OCI-LY3 (cell line): ENCODE measurements around the gene DRD5.
"Not testable (repeated sequence)": the region's sequence is repeated elsewhere in the genome, so short reads cannot be mapped to it uniquely, and the experiment has no call there.

Experiments used
- H2AFZ ChIP-seq: fragments of 200-600, 300-600 bp; shearing (Covaris generic); 2 replicates; pipeline ENCODE4 v1.6.0; 2014; ENCODE audit warnings: antibody characterized with exemption, low read depth, low read length
- H3K27ac ChIP-seq: fragments of 200-600, 300-600 bp; sonication (generic); 2 replicates; pipeline ENCODE4 v1.5.1; 2014; ENCODE audit warnings: mild to moderate bottlenecking, low read length, moderate library complexity, mixed read lengths
- H3K27me3 ChIP-seq: fragments of 200-600, 300-600 bp; sonication (generic); 2 replicates; pipeline ENCODE4 v1.6.1; 2014; ENCODE audit warnings: low read depth, low read length, mixed read lengths
- H3K36me3 ChIP-seq: fragments of 200-600, 300-600 bp; sonication (generic); replicated peaks from 2 replicates; pipeline ENCODE3; 2014; ENCODE audit warnings: low read depth, low read length, mixed read lengths
- H3K4me1 ChIP-seq: fragments of 300-600, 200-600 bp; sonication (generic); 2 replicates; pipeline ENCODE4 v1.6.1; 2014; ENCODE audit warnings: low read length, mixed read lengths
- H3K4me2 ChIP-seq: fragments of 200-600, 300-600 bp; sonication (generic); 2 replicates; pipeline ENCODE4 v1.6.1; 2014; ENCODE audit warnings: low read length, mixed read lengths
- H3K4me3 ChIP-seq: fragments of 300-600, 200-600 bp; sonication (generic); 2 replicates; pipeline ENCODE4 v1.5.1; 2014; ENCODE audit warnings: antibody characterized with exemption, mild to moderate bottlenecking, low read length, moderate library complexity
- H3K79me2 ChIP-seq: fragments of 300-600, 200-600 bp; shearing (Covaris generic); 2 replicates; pipeline ENCODE4 v1.6.1; 2014; ENCODE audit warnings: mild to moderate bottlenecking, low read length, mixed read lengths
- H3K9ac ChIP-seq: fragments of 300-600, 200-600 bp; shearing (Covaris generic); 2 replicates; pipeline ENCODE4 v1.6.0; 2014; ENCODE audit warnings: mild to moderate bottlenecking, low read length, moderate library complexity
- H3K9me3 ChIP-seq: fragments of 200-600, 300-600 bp; shearing (Covaris generic); 2 replicates; pipeline ENCODE4 v1.6.1; 2014; ENCODE audit warnings: low read length, mixed read lengths; ENCODE audit not compliant: insufficient read depth
- H4K20me1 ChIP-seq: fragments of 200-600, 300-600 bp; sonication (generic); 2 replicates; pipeline ENCODE4 v1.6.1; 2016; ENCODE audit warnings: low read length, mixed read lengths; ENCODE audit not compliant: insufficient read depth
- EZH2phosphoT487 ChIP-seq: fragments of 200-600 bp; shearing (Covaris generic); IDR thresholded peaks from 2 replicates; pipeline ENCODE4 v1.6.1; 2018; ENCODE audit warnings: antibody characterized with exemption, mixed run types, low read depth
- TF ChIP-seq, protein P1 (sequence below): fragments of 200-600, 300-600 bp; sonication (generic); IDR thresholded peaks from 2 replicates; pipeline ENCODE4 v1.5.1; 2014; ENCODE audit warnings: antibody characterized with exemption, low read length, low read depth

The DRD5 gene

DNA sequence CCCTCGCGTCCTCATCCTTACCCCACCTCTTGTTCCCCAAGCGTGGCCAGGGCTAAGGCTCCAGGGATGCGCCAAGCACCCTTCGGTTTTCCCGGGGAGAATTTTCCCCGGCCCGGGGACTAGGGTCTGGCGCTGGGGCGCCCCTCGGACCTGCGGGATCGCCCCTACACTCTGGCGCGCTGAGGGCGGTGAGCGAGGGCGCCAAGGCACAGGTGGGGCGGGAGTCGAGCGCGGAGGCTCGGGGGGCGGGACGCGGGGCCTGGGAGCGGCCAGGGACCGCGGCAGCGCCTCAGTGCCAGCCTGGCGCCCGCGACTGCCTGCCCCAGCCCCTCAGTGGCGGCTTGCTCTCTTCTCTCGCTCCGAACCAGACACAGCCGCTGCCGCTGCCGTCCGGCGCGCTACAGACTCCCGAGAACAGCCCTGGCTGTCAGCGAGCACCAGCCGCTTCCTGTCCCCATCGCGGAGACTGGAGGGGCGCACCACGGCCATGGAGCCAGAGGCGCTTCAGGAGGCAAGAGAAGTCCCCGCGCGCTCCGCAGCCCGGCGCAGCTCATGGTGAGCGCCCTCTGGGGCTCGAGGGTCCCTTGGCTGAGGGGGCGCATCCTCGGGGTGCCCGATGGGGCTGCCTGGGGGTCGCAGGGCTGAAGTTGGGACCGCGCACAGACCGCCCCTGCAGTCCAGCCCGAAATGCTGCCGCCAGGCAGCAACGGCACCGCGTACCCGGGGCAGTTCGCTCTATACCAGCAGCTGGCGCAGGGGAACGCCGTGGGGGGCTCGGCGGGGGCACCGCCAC lies at the start of gene DRD5:
Gene DRD5, plus strand, starts transcription at position 292 of the 793 bp plus-strand sequence. Its CDS starts 396 bp downstream, at position 688.
- Histone ChIP-seq H3K4me3 (no peak within 1 kb of the TSS), H3K27ac (no peak within 1 kb of the TSS), H3K79me2 (no peaks in the 10 kb centered on the region), H2AFZ (no peak within 1 kb of the TSS), H4K20me1 (no peaks in the 10 kb centered on the region), H3K36me3 (no peaks in the 10 kb centered on the region), H3K27me3 (peaks cover 55% of the 10 kb centered on the region), H3K4me2 (no peak within 1 kb of the TSS), H3K4me1 (peaks cover 24% of the 10 kb centered on the region), H3K9me3 (no peaks in the 10 kb centered on the region), H3K9ac (no peak within 1 kb of the TSS)
- TF ChIP-seq, protein P1, sequence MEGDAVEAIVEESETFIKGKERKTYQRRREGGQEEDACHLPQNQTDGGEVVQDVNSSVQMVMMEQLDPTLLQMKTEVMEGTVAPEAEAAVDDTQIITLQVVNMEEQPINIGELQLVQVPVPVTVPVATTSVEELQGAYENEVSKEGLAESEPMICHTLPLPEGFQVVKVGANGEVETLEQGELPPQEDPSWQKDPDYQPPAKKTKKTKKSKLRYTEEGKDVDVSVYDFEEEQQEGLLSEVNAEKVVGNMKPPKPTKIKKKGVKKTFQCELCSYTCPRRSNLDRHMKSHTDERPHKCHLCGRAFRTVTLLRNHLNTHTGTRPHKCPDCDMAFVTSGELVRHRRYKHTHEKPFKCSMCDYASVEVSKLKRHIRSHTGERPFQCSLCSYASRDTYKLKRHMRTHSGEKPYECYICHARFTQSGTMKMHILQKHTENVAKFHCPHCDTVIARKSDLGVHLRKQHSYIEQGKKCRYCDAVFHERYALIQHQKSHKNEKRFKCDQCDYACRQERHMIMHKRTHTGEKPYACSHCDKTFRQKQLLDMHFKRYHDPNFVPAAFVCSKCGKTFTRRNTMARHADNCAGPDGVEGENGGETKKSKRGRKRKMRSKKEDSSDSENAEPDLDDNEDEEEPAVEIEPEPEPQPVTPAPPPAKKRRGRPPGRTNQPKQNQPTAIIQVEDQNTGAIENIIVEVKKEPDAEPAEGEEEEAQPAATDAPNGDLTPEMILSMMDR: no peak
- TF ChIP-seq EZH2phosphoT487: no peak

DNA sequence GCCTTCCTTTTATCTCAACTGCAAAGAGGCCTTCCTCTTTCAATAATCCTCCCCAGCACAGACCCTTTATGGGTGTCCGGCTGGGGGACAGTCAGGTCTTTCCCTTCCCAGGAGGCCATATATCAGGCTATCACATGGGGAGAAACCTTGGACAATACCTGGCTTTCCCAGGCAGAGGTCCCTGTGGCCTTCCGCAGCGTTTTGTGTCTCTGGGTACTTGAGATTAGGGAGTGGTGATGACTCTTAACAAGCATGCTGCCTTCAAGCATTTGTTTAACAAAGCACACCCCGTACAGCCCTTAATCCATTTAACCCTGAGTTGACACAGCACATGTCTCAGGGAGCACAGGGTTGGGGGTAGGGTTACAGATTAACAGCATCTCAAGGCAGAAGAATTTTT lies 49.2 kb upstream of the DRD5 start:
- H3K27ac ChIP-seq, H3K9me3 ChIP-seq, H3K9ac ChIP-seq, H2AFZ ChIP-seq, H3K36me3 ChIP-seq, H3K4me1 ChIP-seq, H3K4me3 ChIP-seq, H3K79me2 ChIP-seq, H4K20me1 ChIP-seq, H3K4me2 ChIP-seq, H3K27me3 ChIP-seq: not testable (repeated sequence)

DNA sequence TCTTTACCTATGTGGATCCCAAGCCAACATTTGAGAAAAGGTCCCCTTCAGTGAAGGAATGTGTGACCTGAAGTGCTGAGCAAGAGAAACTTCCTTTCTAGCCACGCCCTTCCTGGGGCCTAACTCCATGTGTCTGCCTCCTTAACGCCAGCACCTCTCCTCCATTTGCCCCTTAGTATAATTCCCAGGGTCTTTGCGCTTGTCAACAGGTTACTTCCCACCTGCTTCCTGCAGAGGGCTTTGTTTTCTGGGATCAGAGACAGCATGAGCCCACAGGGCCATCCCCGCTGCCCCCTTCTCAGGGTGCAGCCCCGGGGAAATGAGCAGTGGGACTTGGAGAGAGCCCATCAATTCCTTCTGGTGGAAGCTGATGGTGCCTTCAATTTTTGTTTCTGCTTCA lies 45.9 kb upstream of the DRD5 start:
- no peak overlapping the region for H3K9ac ChIP-seq
- no peak overlapping the region for H2AFZ ChIP-seq
- no peak overlapping the region for H3K4me3 ChIP-seq
- H3K4me2 ChIP-seq: no peak overlapping the region
- no peaks in the 10 kb centered on the region for H3K27me3 ChIP-seq
- H3K27ac ChIP-seq: no peak overlapping the region
- H3K79me2 ChIP-seq: no peaks in the 10 kb centered on the region
- peaks cover 6% of the 10 kb centered on the region; the same call in 1 of the 2 replicates for H3K4me1 ChIP-seq
- TF ChIP-seq, protein P1: no peak
- TF ChIP-seq EZH2phosphoT487: no peak
- no peaks in the 10 kb centered on the region for H4K20me1 ChIP-seq
- H3K9me3 ChIP-seq: no peaks in the 10 kb centered on the region
- no peaks in the 10 kb centered on the region for H3K36me3 ChIP-seq

DNA sequence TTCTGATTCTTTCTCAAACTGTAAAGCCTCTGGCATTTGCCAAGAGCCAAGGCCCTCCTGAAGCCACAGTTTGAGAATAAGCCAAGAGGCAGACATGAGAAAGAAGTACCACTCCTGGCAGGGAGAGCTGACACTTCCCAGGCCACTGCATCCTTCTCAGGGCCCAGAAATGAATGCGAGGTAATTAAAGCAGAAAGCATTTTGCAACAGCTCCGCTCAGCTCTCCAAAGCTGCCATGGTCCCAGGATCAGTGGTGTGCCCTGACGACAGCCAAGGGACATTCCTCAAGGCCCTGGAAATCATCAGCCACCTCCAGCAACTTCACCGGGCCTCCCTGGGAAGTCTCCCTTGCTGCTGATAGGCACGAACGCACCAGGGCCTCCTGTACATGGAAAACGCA lies 44.2 kb upstream of the DRD5 start:
- not testable (repeated sequence) for H3K79me2 ChIP-seq, H3K4me1 ChIP-seq, H3K4me2 ChIP-seq, H3K9ac ChIP-seq, H3K4me3 ChIP-seq, H2AFZ ChIP-seq, H3K27me3 ChIP-seq, H4K20me1 ChIP-seq, H3K36me3 ChIP-seq, H3K27ac ChIP-seq, H3K9me3 ChIP-seq

DNA sequence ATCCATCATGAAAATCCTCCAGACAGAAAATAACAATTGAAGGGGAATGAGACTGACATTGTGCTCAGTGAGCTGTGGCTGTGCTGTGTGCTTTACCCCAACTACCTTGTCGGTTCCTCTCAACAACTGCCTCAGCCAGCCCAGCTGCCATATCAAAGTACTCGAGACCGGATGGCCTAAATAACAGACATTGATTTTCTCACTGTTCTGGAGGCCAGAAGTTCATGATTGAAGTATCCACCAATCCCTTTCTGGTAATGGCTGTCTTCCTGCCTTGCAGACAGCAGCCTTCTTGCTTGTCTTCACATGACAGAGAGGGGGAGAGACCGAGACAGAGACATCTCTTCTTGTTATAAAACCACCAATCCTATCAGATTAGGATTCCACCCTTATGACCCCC lies 37.6 kb upstream of the DRD5 start:
- H2AFZ ChIP-seq, H3K4me1 ChIP-seq, H3K27me3 ChIP-seq, H3K27ac ChIP-seq, H3K9ac ChIP-seq, H3K79me2 ChIP-seq, H3K9me3 ChIP-seq, H3K4me2 ChIP-seq, H3K36me3 ChIP-seq, H3K4me3 ChIP-seq, H4K20me1 ChIP-seq: not testable (repeated sequence)
